T-helper 17 cell (primary cell): ENCODE results near the gene ATP13A4. TPM values are rescaled to one million over a fixed set of nuclear protein-coding genes. Genes with fewer than 3 reads are reported as not detected.
"Not testable (repeated sequence)": the region's sequence is repeated elsewhere in the genome, so short reads cannot be mapped to it uniquely, and the experiment has no call there.

ENCODE experiments used
- ATAC-seq: fragments of 150-1000 bp; cut with Tn5 transposase; 2 replicates; pipeline ENCODE4 v1.10.0; 2021; ENCODE audit warnings: mild to moderate bottlenecking, moderate library complexity
- DNase-seq, 3 donors: peaks; one replicate each; pipeline versions ENCODE4 v3.0.0 to v3.0.0-alpha.2; 2020 to 2021
- H3K9me3 ChIP-seq: one replicate; pipeline ENCODE4 v1.7.0; 2013; ENCODE audit warnings: low read length, mild to moderate bottlenecking; ENCODE audit not compliant: control insufficient read depth, poor library complexity, severe bottlenecking
- H3K27ac Mint-ChIP-seq: one replicate; pipeline ENCODE4 v1.8.0; 2022; ENCODE audit warnings: mild to moderate bottlenecking, moderate library complexity, mixed read lengths
- H3K27me3 Mint-ChIP-seq: one replicate; pipeline ENCODE4 v1.8.0; 2022; ENCODE audit warnings: mixed read lengths
- H3K36me3 Mint-ChIP-seq: one replicate; pipeline ENCODE4 v1.8.0; 2022; ENCODE audit warnings: low read depth, mixed read lengths
- H3K4me1 Mint-ChIP-seq: one replicate; pipeline ENCODE4 v1.8.0; 2022; ENCODE audit warnings: mild to moderate bottlenecking, mixed read lengths
- H3K4me3 Mint-ChIP-seq: one replicate; pipeline ENCODE4 v1.8.0; 2022; ENCODE audit warnings: mild to moderate bottlenecking, moderate library complexity, mixed read lengths
- total RNA-seq, 4 donors: library from RNA in 2 of 4; stranded (reverse) in 2 of 4; gene quantifications; one replicate each; pipeline ENCODE4 v1.2.3 and lab custom pipeline; 2022 to 2026

Gene ATP13A4
- total RNA-seq, 2 donors from 2014 or later = 1.2 to 3.5 TPM

DNA sequence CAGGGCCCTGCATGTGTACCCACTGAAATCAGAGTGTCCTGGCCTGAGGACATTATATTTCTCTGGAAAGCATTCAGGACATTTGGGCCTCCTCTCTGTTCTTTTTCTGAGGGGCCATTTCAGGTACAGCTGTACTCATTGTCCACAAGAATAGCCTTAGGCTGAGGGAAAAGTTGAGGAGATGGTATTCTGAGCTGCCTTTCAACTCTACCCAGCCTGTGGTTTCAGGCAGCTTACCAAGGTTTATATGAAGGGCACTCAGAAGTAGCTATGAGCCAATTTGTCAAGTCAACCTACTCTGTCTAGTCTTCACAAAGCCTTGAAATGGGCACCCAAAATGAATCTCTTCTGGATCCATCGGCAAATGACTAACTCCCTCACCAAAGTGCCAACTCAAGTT lies 9.4 kb downstream of the ATP13A4 start:
- no peaks in the 10 kb centered on the region for H3K9me3 ChIP-seq
- no peaks in the 10 kb centered on the region for H3K27me3 Mint-ChIP-seq
- DNase-seq = no peak
- peaks cover 2% of the 10 kb centered on the region for H3K36me3 Mint-ChIP-seq
- no peak overlapping the region for H3K27ac Mint-ChIP-seq
- no peak for ATAC-seq
- no peaks in the 10 kb centered on the region for H3K4me1 Mint-ChIP-seq
- H3K4me3 Mint-ChIP-seq = no peak overlapping the region

DNA sequence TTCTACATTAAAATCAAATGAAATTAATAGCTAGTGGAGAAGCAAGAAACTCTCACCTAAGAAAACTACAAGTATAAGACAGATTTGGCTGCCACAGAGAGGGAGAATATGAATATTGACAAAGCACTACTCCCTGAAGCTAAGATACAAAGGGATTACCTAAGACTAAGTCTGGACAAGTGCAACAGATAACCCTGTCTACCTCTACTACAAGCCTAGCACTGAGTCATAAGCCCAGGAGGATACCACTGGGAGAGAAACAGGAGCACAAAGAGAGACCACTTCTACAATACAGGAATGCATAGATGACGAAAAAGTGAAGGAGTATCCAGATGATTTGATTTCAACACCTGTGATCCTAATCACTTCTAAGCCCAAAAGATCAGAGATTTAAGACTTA lies 10.4 kb downstream of the ATP13A4 start:
- Mint-ChIP-seq H3K27ac (no peak overlapping the region), H3K27me3 (no peaks in the 10 kb centered on the region)

DNA sequence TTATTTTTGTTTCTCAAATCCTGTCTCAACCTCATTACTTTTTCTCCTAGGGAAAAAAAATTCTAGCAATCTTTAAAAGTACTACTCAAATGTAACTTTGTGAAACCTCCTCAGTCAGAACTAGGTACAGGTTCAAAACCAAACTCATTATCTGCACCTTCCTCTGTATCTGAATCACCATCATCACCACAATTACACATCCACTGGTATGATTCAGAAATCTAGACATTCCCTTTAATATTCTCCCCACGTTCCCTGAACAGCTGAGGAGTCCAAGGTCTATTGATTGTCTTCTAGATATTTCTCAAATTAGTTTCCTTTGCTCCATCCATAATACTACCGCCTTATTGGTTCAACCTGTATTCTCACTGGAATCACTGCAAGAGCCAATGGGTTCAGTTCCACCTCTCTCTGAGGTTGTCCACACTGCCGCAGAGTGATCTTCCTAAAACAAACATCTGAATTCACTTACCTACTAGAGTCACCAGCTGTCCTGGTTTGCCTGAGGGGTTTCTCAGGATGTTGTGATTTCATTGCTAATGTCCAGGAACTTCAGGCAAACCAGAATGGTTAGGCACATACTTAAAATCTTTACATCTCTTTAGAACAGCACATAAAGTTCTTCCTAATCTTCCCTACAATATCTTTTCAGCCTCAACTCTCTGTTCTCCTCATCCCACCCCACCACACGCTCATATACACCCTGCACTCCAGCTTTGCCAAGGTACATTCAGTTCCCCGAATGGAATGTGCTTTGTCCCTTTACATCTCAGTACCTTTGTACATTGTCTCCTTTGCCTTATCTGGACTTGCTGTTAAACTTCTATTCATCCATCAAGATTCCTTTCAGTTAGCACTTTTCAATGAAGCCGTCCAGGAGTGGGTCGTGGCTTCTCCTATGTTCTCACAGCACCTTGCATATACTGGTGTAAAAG lies 24.2 kb downstream of the ATP13A4 start:
- DNase-seq = no peak
- Mint-ChIP-seq H3K27me3 (peaks cover 41% of the 10 kb centered on the region), H3K4me1 (no peaks in the 10 kb centered on the region), H3K4me3 (no peak overlapping the region), H3K36me3 (no peaks in the 10 kb centered on the region), H3K27ac (no peak overlapping the region)
- no peak for ATAC-seq
- H3K9me3 ChIP-seq = no peaks in the 10 kb centered on the region

More for the DNA sequence above, 10.4 kb downstream of the ATP13A4 start:
- Mint-ChIP-seq H3K36me3 (peaks cover 2% of the 10 kb centered on the region), H3K4me3 (no peak overlapping the region), H3K4me1 (no peaks in the 10 kb centered on the region)
- H3K9me3 ChIP-seq = no peaks in the 10 kb centered on the region
- DNase-seq (no peak), ATAC-seq (no peak)

DNA sequence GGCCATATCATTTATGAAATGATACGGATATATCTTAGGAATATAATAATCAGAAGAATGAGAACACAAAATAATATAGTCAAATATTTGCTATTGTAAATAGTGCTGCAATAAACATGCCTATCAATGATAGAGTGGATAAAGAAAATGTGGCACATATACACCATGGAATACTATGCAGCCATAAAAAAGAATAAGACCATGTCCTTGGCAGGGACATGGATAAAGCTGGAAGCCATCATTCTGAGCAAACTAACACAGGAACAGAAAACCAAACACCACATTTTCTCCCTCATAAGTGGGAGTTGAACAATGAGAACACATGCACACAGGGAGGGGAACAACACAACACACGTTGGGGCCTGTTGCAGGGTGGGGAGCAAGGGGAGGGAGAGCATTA lies 28.6 kb downstream of the ATP13A4 start:
- not testable (repeated sequence) for H3K9me3 ChIP-seq, H3K27ac Mint-ChIP-seq, H3K4me1 Mint-ChIP-seq, ATAC-seq, H3K4me3 Mint-ChIP-seq, H3K36me3 Mint-ChIP-seq, DNase-seq
- peaks cover 23% of the 10 kb centered on the region for H3K27me3 Mint-ChIP-seq

DNA sequence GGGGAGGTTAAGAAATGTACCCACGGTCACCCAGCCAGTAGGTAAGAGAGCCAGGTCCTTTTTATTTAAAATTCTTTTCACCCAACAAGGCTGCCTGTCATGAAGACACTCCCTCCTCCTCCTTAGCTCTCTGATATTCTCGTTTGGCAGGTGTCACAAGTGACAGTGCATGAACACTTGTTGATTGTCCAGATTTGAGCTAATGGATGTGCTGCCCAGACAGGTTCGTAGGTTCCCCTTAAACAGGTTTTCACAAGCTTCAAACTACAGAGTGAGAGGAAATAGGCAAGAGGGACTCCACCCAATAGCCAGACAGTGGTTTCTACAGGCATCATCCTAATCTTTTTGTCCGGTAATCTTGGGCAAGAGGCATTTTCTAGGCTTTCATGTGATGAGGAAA lies 32.2 kb downstream of the ATP13A4 start:
- ATAC-seq = no peak
- no peaks in the 10 kb centered on the region for H3K36me3 Mint-ChIP-seq
- H3K27ac Mint-ChIP-seq = no peak overlapping the region
- H3K4me3 Mint-ChIP-seq = no peak overlapping the region
- H3K27me3 Mint-ChIP-seq = peaks cover 10% of the 10 kb centered on the region
- no peaks in the 10 kb centered on the region for H3K4me1 Mint-ChIP-seq
- DNase-seq = no peak
- H3K9me3 ChIP-seq = no peaks in the 10 kb centered on the region

DNA sequence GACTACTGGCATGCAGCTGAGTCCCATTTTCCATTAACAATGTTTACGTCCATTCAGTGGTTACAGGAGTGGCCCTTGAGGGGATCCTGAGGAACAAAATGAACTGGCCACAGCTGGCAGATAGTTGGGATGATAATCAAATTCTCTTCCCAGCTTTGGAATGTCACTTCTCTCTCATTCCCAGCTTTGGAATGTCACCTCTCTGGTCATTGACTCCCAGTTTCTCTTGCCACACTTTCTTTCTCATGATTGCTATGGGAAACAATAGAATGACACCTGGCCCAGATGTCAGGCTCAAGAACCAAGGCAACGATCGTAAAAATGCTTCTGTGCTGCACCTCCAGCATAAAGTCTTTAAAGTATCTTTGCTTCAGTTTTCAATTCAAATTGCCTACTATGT lies 34.0 kb downstream of the ATP13A4 start:
- no peak for DNase-seq
- ATAC-seq = no peak
- H3K4me1 Mint-ChIP-seq = no peaks in the 10 kb centered on the region
- H3K27me3 Mint-ChIP-seq = peaks cover 11% of the 10 kb centered on the region
- no peak overlapping the region for H3K27ac Mint-ChIP-seq
- no peak overlapping the region for H3K4me3 Mint-ChIP-seq
- no peaks in the 10 kb centered on the region for H3K36me3 Mint-ChIP-seq
- no peaks in the 10 kb centered on the region for H3K9me3 ChIP-seq

DNA sequence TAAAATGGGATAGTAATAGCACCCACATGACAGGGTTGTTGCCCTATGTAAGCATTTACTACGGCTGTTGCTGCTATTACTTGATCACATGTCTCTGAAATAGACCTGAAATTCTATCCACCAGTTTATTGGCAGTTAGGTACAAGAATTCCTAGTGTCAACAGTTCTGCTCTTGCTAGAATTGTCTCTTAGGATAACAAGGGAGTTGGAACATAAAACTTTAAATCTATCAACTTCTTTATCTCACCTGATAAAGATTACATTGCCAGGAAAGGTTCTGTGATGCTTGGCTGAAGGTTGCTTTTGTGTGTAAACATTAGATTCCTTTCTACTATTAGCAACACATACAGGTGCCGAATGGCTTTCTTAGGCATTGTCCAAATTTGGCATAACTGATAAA lies 38.7 kb downstream of the ATP13A4 start:
- DNase-seq = no peak
- no peak for ATAC-seq
- H3K9me3 ChIP-seq = no peaks in the 10 kb centered on the region
- peaks cover 11% of the 10 kb centered on the region for H3K27me3 Mint-ChIP-seq
- no peaks in the 10 kb centered on the region for H3K4me1 Mint-ChIP-seq
- H3K4me3 Mint-ChIP-seq = no peak overlapping the region
- H3K36me3 Mint-ChIP-seq = no peaks in the 10 kb centered on the region
- H3K27ac Mint-ChIP-seq = no peak overlapping the region

DNA sequence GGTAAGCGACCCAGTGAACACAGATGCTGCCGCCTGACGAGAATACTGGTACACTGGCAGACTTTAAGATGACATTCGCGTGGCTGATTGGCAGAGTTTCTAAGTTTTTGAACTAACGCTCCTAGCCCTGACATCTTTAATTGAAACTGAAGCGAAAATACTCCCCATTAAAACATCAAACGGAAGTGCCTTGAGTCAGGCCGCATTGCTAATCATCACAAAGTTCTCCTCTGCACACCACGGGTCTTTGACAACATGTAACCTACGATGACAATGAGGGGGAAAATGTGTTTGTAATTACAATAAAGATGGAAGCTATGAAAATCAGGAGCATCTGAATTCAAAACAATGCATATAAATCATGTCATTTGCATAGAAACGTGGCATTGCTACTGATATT lies 44.5 kb downstream of the ATP13A4 start:
- no peaks in the 10 kb centered on the region for H3K9me3 ChIP-seq
- peaks cover 21% of the 10 kb centered on the region for H3K27me3 Mint-ChIP-seq
- H3K4me1 Mint-ChIP-seq = no peaks in the 10 kb centered on the region
- H3K4me3 Mint-ChIP-seq = peak overlapping the region; percentile 28
- H3K36me3 Mint-ChIP-seq = peaks cover 2% of the 10 kb centered on the region
- no peak overlapping the region for H3K27ac Mint-ChIP-seq
- no peak for DNase-seq
- no peak for ATAC-seq

DNA sequence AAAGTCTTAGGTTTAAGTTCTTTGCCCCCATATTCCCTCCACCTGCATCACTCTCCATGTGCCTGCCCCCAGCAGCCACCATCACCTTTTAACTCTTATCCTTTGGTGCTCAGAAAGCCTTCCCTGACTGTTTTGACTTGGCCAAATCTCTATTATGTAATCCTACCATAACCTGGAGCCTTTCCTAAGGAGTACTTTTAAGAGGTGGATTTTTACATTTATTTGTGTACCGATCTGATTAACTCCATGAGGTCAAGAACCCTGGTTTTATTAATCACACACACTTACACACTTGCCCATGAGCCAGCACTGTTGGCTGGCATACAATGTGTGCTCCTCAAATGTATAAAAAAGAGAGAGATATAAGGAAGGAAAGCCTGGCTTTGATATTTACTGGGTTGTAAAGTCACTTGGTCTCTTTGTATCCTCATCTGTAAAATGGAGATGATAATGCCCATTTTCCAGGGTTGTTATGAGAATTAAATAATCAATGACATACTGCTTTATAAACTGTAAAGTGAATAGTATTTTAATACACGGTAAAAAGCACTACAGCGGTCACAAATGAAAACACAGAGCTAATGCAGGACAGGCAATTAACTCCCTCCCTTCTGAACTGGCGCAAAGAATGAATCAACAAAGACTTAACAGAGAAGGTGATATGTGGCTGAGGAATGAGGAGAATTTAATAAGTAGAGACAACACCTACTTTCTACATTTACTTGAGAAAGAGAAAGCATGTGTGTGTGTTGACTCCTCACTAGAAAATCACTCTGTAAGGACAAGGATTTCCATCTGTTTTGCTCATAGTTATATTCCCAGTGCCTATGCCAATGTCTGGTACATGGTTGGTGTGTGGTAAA lies 45.4 kb downstream of the ATP13A4 start:
- ATAC-seq (no peak), DNase-seq (no peak)
- Mint-ChIP-seq H3K4me3 (peak overlapping the region; percentile 28), H3K27me3 (peaks cover 20% of the 10 kb centered on the region), H3K4me1 (no peaks in the 10 kb centered on the region), H3K27ac (no peak overlapping the region), H3K36me3 (peaks cover 2% of the 10 kb centered on the region)
- no peaks in the 10 kb centered on the region for H3K9me3 ChIP-seq

DNA sequence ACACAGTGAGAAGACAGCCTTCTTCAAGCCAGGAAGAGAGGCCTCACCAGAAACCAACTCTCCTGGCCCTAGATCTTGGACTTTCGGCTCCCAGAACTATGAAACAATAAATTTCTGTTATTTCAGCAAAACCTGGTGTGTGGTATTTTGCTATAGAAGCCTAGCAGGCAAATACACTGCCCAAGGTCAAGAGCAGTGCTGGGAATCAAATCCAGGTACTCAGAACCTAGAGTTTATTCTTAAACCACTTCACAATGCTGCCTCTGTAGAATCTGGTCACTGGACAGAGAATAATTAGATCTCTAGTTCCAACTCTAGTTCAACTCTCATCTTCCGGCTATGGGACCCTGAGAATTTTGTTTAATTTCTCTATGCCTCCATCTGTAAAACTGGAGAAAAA lies 46.6 kb downstream of the ATP13A4 start:
- no peak overlapping the region for H3K4me3 Mint-ChIP-seq

DNA sequence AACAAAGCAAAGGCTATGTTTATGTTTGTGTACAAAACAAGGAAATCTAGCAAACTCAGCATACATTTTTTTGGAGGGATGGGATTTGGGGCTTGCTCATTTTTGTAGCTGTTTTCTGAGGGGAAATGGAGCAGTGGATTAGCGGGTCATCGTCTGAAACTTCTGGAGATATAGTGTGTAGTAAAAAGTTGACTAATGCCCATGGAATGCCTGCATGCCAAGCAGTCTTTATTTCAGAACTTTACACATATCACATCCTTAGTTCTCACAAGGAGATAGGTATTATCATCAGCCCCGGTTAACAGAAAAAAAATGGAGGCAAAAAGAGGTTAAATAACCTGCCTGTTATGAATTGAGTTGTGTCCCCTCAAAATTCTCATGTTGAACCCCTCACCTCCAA lies 47.1 kb downstream of the ATP13A4 start:
- Mint-ChIP-seq H3K27ac (no peak overlapping the region), H3K27me3 (peaks cover 20% of the 10 kb centered on the region), H3K4me1 (no peaks in the 10 kb centered on the region), H3K36me3 (peaks cover 2% of the 10 kb centered on the region), H3K4me3 (no peak overlapping the region)
- H3K9me3 ChIP-seq = no peaks in the 10 kb centered on the region
- DNase-seq (no peak), ATAC-seq (no peak)

More for the DNA sequence above, 46.6 kb downstream of the ATP13A4 start:
- Mint-ChIP-seq H3K27me3 (peaks cover 20% of the 10 kb centered on the region), H3K27ac (no peak overlapping the region), H3K36me3 (peaks cover 2% of the 10 kb centered on the region), H3K4me1 (no peaks in the 10 kb centered on the region)
- H3K9me3 ChIP-seq = no peaks in the 10 kb centered on the region
- ATAC-seq (no peak), DNase-seq (no peak)

DNA sequence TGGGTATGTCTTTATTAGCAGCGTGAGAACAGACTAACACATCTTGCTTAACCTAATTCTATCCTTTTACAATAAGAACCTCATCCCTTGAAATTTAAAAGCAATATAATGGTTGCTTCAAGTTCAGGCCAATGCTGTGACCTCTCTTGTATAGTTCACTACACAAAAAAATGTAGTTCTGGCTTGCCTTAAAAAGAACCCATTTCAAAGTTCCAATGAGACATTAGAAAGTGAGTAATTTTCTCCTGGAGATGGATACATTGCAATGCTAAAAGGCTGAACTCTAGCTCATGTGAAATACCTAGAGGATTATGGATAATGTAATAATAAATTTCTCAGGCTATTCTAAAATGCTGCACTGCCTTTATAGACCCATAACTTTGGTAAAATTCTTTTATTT lies 47.8 kb downstream of the ATP13A4 start:
- no peaks in the 10 kb centered on the region for H3K4me1 Mint-ChIP-seq
- H3K27me3 Mint-ChIP-seq = peaks cover 20% of the 10 kb centered on the region
- no peak for DNase-seq
- no peak overlapping the region for H3K4me3 Mint-ChIP-seq
- ATAC-seq = no peak
- H3K36me3 Mint-ChIP-seq = peaks cover 2% of the 10 kb centered on the region
- no peaks in the 10 kb centered on the region for H3K9me3 ChIP-seq
- no peak overlapping the region for H3K27ac Mint-ChIP-seq

DNA sequence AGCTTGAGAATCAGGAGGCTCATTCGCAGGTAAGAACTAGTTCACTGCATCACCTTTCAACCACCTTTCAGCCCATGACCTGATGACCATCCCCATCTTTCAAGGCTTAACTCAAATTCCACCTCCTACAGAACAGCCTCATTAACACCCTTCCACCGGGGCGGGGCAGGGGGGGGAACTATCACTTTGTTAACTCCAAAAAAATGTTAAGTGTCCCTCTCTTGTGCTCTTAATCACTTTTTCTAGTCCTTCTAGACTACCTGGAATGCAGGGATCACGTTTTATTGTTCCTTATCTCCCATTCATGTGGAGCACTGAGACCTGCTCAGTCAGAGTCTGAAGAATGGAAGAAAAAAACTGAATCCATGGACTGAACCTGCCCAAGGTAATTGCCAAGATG lies 51.8 kb downstream of the ATP13A4 start:
- no peak for ATAC-seq
- no peaks in the 10 kb centered on the region for H3K4me1 Mint-ChIP-seq
- no peak overlapping the region for H3K4me3 Mint-ChIP-seq
- peaks cover 9% of the 10 kb centered on the region for H3K27me3 Mint-ChIP-seq
- H3K9me3 ChIP-seq = no peaks in the 10 kb centered on the region
- DNase-seq = no peak
- no peaks in the 10 kb centered on the region for H3K36me3 Mint-ChIP-seq
- H3K27ac Mint-ChIP-seq = no peak overlapping the region
